ENCODE data around the gene IGFBPL1. TPM values are rescaled to one million over a fixed set of nuclear protein-coding genes. Genes with fewer than 3 reads are reported as not detected.
A peak's percentile ranks its signal among the peaks of the same experiment; 100 is the strongest.

The IGFBPL1 gene
- total and polyA plus RNA-seq, 2 of the 13 experiments (the other 11 are each of a cell fraction or from before 2014, with no cell fraction given): 0.24 TPM; not detected in 1

- H3K36me3 ChIP-seq (replicated peaks in 1 of 2; ENCODE audit: control insufficient read depth in 1 of 2, insufficient read depth in 2 of 2, low read length in 2 of 2): 0 out of 5 replicates have a peak, but pooled peaks cover 0 to 2% of the 10 kb centered on the region in 2 experiments
- in situ Hi-C loops (cut with HindIII; ENCODE audit: extremely low pct_ligation_motif_present, low pct_unique_long_range_greater_than_20kb): no loop called here
- ATAC-seq: peak; percentile 88
- H3K9ac ChIP-seq (ENCODE audit: insufficient read depth, low read depth, low read length): no peak overlapping the region
- peak overlapping the region; percentile 59 for H3K4me2 ChIP-seq (ENCODE audit: low read depth, low read length)
- no peaks in the 10 kb centered on the region for H3K9me3 ChIP-seq (ENCODE audit: low read length)
- H2AFZ ChIP-seq (ENCODE audit: low read length): no peak overlapping the region
- 3% methylated on average over 7 of the region's 7 CpGs for WGBS (ENCODE audit: low lambda C conversion rate)
- ChIA-PET CTCF (ENCODE audit: low intra/inter-chr PET ratio, low total read pairs) (no interaction called here), POLR2A (interaction anchor here (0.5 to 1.5 kb wide), 2 partner anchors 9 to 177 kb away, joined by 3 to 6 read pairs; partner anchors contain the start of gene ANKRD18A)
- BruUV-seq (replicated peaks): no TSS peak
- no peaks in the 10 kb centered on the region for H3K27me3 ChIP-seq (ENCODE audit: control insufficient read depth in 1 of 2, insufficient read depth in 2 of 2, low read length in 2 of 2)
- no peaks in the 10 kb centered on the region for H4K20me1 ChIP-seq (ENCODE audit: insufficient read depth, low read length)
- DNase-seq (ENCODE audit: low spot score): peak; percentile 81
- intact Hi-C loops (cut with micrococcal nuclease; ENCODE audit: unreplicated experiment): loop anchor here (10.0 kb wide), 1 partner anchor 62 kb away; no protein-coding TSS in a partner anchor
- FAIRE-seq: peak; percentile 44
- H3K27ac ChIP-seq (ENCODE audit: extremely low read length, insufficient read depth, low read length): no peak overlapping the region
- H3K4me3 ChIP-seq (replicated peaks in 1 of 3; ENCODE audit: insufficient read depth in 1 of 3, low read depth in 2 of 3, low read length in 3 of 3): 0 out of 6 replicates have a peak overlapping the region, but pooled peaks of 1 of the 3 experiments have one; percentile 19
- peaks cover 54% of the 10 kb centered on the region for H3K4me1 ChIP-seq (ENCODE audit: insufficient read depth, low read length)
- peaks cover 5% of the 10 kb centered on the region for H3K79me2 ChIP-seq (ENCODE audit: insufficient read depth, low read length)
- TF ChIP-seq ZGPAT (CRISPR knock-in tag; IDR thresholded peaks at IDR 0.05) (peak; percentile 76), ELK4 (CRISPR knock-in tag; IDR thresholded peaks at IDR 0.05; ENCODE audit: borderline replicate concordance) (no peak), ZNF207 (IDR thresholded peaks at IDR 0.05; ENCODE audit: borderline replicate concordance) (no peak), FOXA3 (CRISPR knock-in tag; IDR thresholded peaks at IDR 0.05) (peak; percentile 94), FOXP1 (IDR thresholded peaks at IDR 0.05) (no peak), FOXP1 (CRISPR knock-in tag; IDR thresholded peaks at IDR 0.05) (peak; percentile 89), MED1 (CRISPR knock-in tag; IDR thresholded peaks at IDR 0.05) (peak; percentile 80), JUNB (CRISPR knock-in tag; IDR thresholded peaks at IDR 0.05; ENCODE audit: borderline replicate concordance) (peak; percentile 88), HNRNPL (IDR thresholded peaks at IDR 0.05; ENCODE audit: low read depth, low read length) (no peak), ZFX (CRISPR knock-in tag; IDR thresholded peaks at IDR 0.05; ENCODE audit: low read depth) (peak; percentile 38; the same call in 1 of the 2 replicates), ZNF788 (CRISPR knock-in tag; IDR thresholded peaks at IDR 0.05; ENCODE audit: borderline replicate concordance) (peak; percentile 51; the same call in 1 of the 2 replicates)
- TF ChIP-seq, protein P1, sequence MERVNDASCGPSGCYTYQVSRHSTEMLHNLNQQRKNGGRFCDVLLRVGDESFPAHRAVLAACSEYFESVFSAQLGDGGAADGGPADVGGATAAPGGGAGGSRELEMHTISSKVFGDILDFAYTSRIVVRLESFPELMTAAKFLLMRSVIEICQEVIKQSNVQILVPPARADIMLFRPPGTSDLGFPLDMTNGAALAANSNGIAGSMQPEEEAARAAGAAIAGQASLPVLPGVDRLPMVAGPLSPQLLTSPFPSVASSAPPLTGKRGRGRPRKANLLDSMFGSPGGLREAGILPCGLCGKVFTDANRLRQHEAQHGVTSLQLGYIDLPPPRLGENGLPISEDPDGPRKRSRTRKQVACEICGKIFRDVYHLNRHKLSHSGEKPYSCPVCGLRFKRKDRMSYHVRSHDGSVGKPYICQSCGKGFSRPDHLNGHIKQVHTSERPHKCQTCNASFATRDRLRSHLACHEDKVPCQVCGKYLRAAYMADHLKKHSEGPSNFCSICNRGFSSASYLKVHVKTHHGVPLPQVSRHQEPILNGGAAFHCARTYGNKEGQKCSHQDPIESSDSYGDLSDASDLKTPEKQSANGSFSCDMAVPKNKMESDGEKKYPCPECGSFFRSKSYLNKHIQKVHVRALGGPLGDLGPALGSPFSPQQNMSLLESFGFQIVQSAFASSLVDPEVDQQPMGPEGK (CRISPR knock-in tag; IDR thresholded peaks at IDR 0.05): 0 out of 2 replicates have a peak, but pooled peaks have one; percentile 33
- TF ChIP-seq, protein P2, sequence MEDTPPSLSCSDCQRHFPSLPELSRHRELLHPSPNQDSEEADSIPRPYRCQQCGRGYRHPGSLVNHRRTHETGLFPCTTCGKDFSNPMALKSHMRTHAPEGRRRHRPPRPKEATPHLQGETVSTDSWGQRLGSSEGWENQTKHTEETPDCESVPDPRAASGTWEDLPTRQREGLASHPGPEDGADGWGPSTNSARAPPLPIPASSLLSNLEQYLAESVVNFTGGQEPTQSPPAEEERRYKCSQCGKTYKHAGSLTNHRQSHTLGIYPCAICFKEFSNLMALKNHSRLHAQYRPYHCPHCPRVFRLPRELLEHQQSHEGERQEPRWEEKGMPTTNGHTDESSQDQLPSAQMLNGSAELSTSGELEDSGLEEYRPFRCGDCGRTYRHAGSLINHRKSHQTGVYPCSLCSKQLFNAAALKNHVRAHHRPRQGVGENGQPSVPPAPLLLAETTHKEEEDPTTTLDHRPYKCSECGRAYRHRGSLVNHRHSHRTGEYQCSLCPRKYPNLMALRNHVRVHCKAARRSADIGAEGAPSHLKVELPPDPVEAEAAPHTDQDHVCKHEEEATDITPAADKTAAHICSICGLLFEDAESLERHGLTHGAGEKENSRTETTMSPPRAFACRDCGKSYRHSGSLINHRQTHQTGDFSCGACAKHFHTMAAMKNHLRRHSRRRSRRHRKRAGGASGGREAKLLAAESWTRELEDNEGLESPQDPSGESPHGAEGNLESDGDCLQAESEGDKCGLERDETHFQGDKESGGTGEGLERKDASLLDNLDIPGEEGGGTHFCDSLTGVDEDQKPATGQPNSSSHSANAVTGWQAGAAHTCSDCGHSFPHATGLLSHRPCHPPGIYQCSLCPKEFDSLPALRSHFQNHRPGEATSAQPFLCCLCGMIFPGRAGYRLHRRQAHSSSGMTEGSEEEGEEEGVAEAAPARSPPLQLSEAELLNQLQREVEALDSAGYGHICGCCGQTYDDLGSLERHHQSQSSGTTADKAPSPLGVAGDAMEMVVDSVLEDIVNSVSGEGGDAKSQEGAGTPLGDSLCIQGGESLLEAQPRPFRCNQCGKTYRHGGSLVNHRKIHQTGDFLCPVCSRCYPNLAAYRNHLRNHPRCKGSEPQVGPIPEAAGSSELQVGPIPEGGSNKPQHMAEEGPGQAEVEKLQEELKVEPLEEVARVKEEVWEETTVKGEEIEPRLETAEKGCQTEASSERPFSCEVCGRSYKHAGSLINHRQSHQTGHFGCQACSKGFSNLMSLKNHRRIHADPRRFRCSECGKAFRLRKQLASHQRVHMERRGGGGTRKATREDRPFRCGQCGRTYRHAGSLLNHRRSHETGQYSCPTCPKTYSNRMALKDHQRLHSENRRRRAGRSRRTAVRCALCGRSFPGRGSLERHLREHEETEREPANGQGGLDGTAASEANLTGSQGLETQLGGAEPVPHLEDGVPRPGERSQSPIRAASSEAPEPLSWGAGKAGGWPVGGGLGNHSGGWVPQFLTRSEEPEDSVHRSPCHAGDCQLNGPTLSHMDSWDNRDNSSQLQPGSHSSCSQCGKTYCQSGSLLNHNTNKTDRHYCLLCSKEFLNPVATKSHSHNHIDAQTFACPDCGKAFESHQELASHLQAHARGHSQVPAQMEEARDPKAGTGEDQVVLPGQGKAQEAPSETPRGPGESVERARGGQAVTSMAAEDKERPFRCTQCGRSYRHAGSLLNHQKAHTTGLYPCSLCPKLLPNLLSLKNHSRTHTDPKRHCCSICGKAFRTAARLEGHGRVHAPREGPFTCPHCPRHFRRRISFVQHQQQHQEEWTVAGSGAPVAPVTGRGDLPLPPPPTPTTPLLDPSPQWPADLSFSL (CRISPR knock-in tag; IDR thresholded peaks at IDR 0.05): no peak
These were observed 18.9 kb upstream of the IGFBPL1 start for GRCh38 chr9:38443181-38443580.

All from HepG2 (cell line).